GM19193 (cell line): ENCODE results near the gene UAP1.

Experiments
- POLR2A ChIP-seq: IDR thresholded peaks from 4 replicates; pipeline ENCODE4 v1.6.1; 2011; ENCODE audit not compliant: insufficient read depth, insufficient read length; ENCODE audit errors: extremely low read depth

The UAP1 gene

DNA sequence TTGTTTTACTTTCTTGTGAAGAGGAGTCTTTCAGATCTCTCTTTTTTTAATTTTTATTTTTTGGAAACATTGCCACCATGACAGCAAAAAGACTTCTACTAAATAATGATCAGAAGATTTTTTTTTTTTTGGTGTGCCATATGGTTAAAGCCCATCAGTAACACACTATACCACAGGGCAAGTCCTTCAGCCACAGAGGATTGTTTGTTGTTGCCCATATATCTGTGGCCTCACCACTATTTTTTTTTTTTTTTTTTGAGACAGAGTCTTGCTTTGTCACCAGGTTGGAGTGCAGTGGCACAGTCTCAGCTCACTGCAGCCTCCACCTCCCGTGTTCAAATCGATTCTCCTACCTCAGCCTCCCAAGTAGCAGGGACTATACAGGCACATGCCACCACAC is 29.2 kb downstream of the UAP1 start:
- no peak for TF ChIP-seq POLR2A

- TF ChIP-seq POLR2A = no peak
These were observed 35.1 kb downstream of the UAP1 start for GRCh38 chr1:162596514-162597170.

DNA sequence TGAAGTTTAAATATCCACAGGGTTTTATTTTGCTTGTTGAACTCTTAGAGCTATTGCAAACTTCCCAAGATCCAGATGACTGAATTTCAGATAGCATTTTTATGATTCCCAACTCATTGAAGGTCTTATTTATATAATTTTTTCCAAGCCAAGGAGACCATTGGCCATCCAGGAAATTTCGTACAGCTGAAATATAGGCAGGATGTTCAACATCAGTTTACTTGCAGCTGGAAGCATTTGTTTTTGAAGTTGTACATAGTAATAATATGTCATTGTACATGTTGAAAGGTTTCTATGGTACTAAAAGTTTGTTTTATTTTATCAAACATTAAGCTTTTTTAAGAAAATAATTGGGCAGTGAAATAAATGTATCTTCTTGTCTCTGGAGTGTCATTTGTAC is 37.9 kb downstream of the UAP1 start:
- TF ChIP-seq POLR2A = no peak

GRCh38 chr1:162605225-162605927 is 43.9 kb downstream of the UAP1 start:
- TF ChIP-seq POLR2A = no peak

DNA sequence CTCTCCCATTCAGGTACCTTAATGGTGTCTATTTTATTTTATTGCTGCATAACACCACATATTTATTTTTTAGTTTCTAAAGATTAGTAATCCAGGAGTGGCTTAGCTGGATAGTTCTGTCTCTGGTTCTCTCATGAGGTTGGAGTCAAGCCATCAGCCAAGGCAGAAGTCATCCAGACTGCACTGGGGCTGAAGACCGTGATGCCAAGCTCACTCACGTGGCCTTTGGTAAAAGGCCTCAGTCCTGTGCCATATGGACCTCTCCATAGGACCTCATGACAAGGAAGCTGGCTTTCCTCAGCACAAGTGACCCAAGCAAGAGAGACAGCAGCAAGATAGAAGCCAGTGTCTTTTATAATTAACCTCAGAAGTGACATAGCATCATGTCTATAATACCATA is 47.8 kb downstream of the UAP1 start:
- TF ChIP-seq POLR2A = no peak

- TF ChIP-seq POLR2A = no peak
These were observed 51.3 kb downstream of the UAP1 start for GRCh38 chr1:162612606-162613400.

- TF ChIP-seq POLR2A = no peak
These were observed 55.3 kb downstream of the UAP1 start for GRCh38 chr1:162616848-162617247.

- TF ChIP-seq POLR2A = no peak
These were observed 56.0 kb downstream of the UAP1 start for GRCh38 chr1:162617513-162617912.

- TF ChIP-seq POLR2A = no peak
These were observed 57.6 kb downstream of the UAP1 start for GRCh38 chr1:162619076-162619475.

DNA sequence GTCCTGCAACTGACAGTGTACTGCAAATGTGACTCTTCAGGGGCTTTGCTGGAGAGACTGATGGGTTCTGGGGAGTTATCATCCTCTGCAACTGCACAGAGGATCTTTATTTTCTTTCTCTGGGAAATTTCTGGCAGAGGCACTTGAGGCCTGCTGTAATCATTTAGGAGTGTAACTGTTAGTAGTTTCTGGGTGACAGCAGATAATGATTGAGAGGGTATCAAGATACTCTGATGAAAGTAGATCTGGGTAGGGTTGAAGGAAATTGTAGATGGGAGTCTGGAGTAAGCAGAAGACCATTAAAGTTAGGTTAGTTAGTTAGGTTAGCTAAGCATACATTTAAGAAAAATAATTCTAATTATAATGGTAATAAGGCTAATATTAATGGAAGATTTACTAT is 59.7 kb downstream of the UAP1 start:
- TF ChIP-seq POLR2A = no peak

GRCh38 chr1:162625679-162626078 is 64.2 kb downstream of the UAP1 start:
- TF ChIP-seq POLR2A = no peak

DNA sequence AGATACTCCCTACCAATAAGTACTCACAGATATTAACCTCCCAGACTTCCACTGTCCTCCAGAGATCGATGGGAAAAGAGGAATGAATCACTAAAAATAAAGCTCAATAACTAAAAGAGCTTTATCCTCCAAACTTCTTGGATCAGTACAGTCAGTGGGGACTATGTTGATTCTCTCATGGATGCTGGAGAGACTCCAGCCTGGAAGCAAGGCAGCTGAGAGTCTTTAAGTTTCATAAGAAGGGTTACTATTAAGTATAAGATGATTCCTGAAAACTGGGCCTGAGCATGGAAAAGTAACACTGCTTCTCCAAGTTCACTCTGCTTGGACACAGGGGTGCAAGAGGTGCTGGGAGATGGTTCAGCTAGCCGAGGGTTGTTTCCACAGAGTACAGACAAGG is 64.6 kb downstream of the UAP1 start:
- no peak for TF ChIP-seq POLR2A

GRCh38 chr1:162626761-162627160 is 65.2 kb downstream of the UAP1 start:
- TF ChIP-seq POLR2A = no peak

DNA sequence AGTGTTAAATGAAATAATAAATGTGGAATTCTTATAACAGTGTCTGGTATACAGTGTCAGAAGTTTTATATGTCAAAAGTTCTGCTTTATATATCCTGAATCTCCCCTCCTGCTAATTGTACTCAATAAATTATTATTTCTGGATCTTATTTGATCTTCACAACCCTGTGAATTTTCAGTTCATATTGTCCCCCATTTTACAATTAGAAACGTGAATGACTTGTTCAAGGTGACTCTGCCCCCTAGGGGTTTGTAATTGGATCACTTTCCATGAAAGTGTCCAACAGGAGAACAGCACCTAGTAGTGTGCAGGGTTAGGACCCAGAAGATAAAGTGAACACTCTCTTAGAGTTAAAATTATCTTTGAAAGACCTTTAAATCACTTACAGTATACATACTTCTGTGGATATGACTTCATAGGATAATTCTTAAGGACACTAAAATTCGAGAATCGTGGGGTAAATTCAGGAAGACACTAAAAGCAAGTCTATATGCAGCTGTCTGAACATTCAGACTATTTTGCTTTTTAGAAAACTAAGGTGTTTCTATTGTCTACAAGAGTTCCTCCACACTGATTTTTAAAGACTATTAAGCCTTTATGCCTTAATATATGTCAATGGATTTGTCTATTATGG is 66.3 kb downstream of the UAP1 start:
- no peak for TF ChIP-seq POLR2A

DNA sequence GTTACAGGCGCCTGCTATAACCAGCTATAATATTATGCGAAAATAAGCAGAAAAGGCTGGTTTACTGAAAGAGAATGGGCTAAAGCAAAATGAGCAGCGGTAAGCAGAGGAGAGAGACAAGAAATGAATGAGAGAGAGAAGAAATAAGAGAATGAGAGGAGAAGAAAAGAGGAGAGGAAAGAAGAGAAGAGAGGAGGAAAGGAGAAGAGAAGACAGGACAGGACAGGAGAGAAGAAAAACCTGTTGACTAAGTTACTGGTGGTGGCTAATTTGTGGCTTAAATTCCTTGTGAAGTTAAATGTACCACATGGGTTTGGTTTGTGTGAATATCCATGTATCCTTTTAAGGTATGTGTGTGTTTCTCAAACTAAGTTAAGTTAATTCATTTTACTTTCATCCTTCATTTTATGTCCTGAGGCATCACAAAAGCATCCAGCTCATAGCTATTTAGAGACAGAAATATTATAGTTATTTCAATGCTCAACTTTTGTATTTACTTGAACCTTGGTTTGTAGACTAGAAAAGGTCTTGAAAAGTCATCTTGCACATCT is 67.6 kb downstream of the UAP1 start:
- no peak for TF ChIP-seq POLR2A
